DMS 273 (cell line): ENCODE results near the gene NCAPG.
"Not testable (repeated sequence)": the region's sequence is repeated elsewhere in the genome, so short reads cannot be mapped to it uniquely, and the experiment has no call there.

ENCODE experiments used
- DNase-seq: peaks from one replicate; lab custom pipeline; 2025; ENCODE audit not compliant: unreplicated experiment; lab: John Stamatoyannopoulos, UW

Gene NCAPG

GRCh38 chr4:17794730-17795129 lies 16.0 kb upstream of the NCAPG start:
- DNase-seq: no peak

- no peak for DNase-seq
Observed at GRCh38 chr4:17797808-17798207, 13.0 kb upstream of the NCAPG start.

- DNase-seq: no peak
Observed at GRCh38 chr4:17805580-17806155, 5.1 kb upstream of the NCAPG start.

GRCh38 chr4:17807446-17807845 lies 3.3 kb upstream of the NCAPG start:
- DNase-seq: no peak

GRCh38 chr4:17809667-17810066 lies 1.1 kb upstream of the NCAPG start:
- peak; percentile 12 for DNase-seq

GRCh38 chr4:17811078-17811603 lies 362 bp downstream of the NCAPG start:
- peak; percentile 72 for DNase-seq

GRCh38 chr4:17812125-17812524 lies 1.3 kb downstream of the NCAPG start:
- DNase-seq: peak; percentile 8

GRCh38 chr4:17812801-17813200 lies 2.0 kb downstream of the NCAPG start:
- DNase-seq: peak; percentile 19

GRCh38 chr4:17814140-17814539 lies 3.4 kb downstream of the NCAPG start:
- no peak for DNase-seq

- no peak for DNase-seq
Observed at GRCh38 chr4:17816142-17816541, 5.4 kb downstream of the NCAPG start.

- peak; percentile 44 for DNase-seq
Observed at GRCh38 chr4:17817027-17817426, 6.2 kb downstream of the NCAPG start.

- no peak for DNase-seq
Observed at GRCh38 chr4:17823871-17824669, 13.3 kb downstream of the NCAPG start.

- DNase-seq: no peak
Observed at GRCh38 chr4:17846266-17846665, 35.5 kb downstream of the NCAPG start.

- not testable (repeated sequence) for DNase-seq
Observed at GRCh38 chr4:17850295-17850694, 39.5 kb downstream of the NCAPG start.

- no peak for DNase-seq
Observed at GRCh38 chr4:17851959-17852358, 41.2 kb downstream of the NCAPG start.

- DNase-seq: no peak
Observed at GRCh38 chr4:17854036-17854435, 43.3 kb downstream of the NCAPG start.

- DNase-seq: no peak
Observed at GRCh38 chr4:17859793-17860406, 49.1 kb downstream of the NCAPG start.

GRCh38 chr4:17861906-17862305 lies 51.1 kb downstream of the NCAPG start:
- DNase-seq: not testable (repeated sequence)

- DNase-seq: no peak
Observed at GRCh38 chr4:17865866-17866363, 55.1 kb downstream of the NCAPG start.

- no peak for DNase-seq
Observed at GRCh38 chr4:17866810-17867209, 56.0 kb downstream of the NCAPG start.

- no peak for DNase-seq
Observed at GRCh38 chr4:17867276-17867675, 56.5 kb downstream of the NCAPG start.

GRCh38 chr4:17869327-17869726 lies 58.5 kb downstream of the NCAPG start:
- DNase-seq: no peak
